ENCODE results near the gene PDE4D. TPM values are rescaled to one million over a fixed set of nuclear protein-coding genes. Genes with fewer than 3 reads are reported as not detected.

The PDE4D gene
- total and polyA plus RNA-seq, 2 of the 4 experiments (the other 2 are of a cell fraction), result 1.4 to 7.9 TPM

DNA sequence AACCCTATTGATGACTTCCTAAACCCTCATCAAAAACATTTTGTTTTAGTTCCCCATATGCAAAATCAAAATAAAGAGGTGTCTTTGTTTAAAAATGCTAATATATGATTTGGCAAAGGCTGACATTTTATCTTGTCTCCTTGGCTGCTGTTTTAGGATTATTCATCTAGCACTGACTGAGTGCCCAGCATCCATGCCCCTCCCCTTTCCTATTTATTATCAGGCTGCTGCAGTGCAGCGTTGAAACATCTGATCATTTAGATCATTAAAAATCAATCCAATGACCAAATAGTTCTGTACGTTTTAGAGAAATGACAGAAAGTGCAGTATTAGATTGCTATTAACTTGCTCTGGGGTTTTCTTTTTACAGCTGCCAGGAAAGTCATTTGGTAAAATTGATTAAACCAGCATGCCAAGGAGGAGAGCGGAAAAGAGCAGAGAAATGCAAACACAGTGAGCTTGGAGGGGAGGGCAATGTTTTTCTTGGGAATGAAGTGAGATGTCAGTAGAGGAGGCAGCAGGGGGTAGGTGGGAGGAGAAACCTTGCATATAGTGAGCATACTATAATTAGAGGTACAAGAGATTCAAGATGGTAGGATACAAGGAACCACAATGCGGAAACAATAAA lies 286.3 kb downstream of the PDE4D start:
- ChIA-PET POLR2A (ENCODE audit: unreplicated experiment) (no interaction called here), CTCF (no interaction called here)
- dilution Hi-C loops (cut with HindIII; ENCODE audit: low sequenced_read_pairs, unreplicated experiment), result no loop called here
- H3K9ac ChIP-seq (ENCODE audit: low read depth, low read length), result no peak overlapping the region
- WGBS, 2 experiments (ENCODE audit: extremely low coverage in 2 of 2, insufficient read length in 1 of 2), result 50% methylated on average over 1 of the region's 4 CpGs; no CpG with 5 or more reads in 1 of the 2 experiments
- no peaks in the 10 kb centered on the region for H3K9me1 ChIP-seq (ENCODE audit: insufficient read depth, low read length)
- H3K36me3 ChIP-seq (ENCODE audit: control insufficient read depth, insufficient read depth, low read length), result no peaks in the 10 kb centered on the region
- no peak overlapping the region for H2BK15ac ChIP-seq (ENCODE audit: low read depth, low read length)
- no peaks in the 10 kb centered on the region for H3K79me1 ChIP-seq (ENCODE audit: low read depth in 1 of 2, low read length in 2 of 2)
- no peak overlapping the region for H3K56ac ChIP-seq (ENCODE audit: extremely low read depth, insufficient read depth, low read length)
- no peak overlapping the region for H3K27ac ChIP-seq (ENCODE audit: insufficient read depth, low read length)
- no peak for TF ChIP-seq MAZ (IDR thresholded peaks at IDR 0.05; ENCODE audit: borderline replicate concordance, low read depth, low read length)
- TF ChIP-seq RAD21 (IDR thresholded peaks at IDR 0.05; ENCODE audit: low read length), result no peak
- TF ChIP-seq, protein P1, sequence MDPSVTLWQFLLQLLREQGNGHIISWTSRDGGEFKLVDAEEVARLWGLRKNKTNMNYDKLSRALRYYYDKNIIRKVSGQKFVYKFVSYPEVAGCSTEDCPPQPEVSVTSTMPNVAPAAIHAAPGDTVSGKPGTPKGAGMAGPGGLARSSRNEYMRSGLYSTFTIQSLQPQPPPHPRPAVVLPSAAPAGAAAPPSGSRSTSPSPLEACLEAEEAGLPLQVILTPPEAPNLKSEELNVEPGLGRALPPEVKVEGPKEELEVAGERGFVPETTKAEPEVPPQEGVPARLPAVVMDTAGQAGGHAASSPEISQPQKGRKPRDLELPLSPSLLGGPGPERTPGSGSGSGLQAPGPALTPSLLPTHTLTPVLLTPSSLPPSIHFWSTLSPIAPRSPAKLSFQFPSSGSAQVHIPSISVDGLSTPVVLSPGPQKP (IDR thresholded peaks at IDR 0.05; ENCODE audit: borderline replicate concordance, low read depth, low read length), result no peak
- no peak for TF ChIP-seq CEBPB (IDR thresholded peaks at IDR 0.05; ENCODE audit: low read depth, low read length)
- TF ChIP-seq NFE2L2 (IDR thresholded peaks at IDR 0.05; ENCODE audit: low read depth, low read length), result no peak
- TF ChIP-seq MAFK (IDR thresholded peaks at IDR 0.05; ENCODE audit: low read depth, low read length), result no peak
- TF ChIP-seq CHD1 (IDR thresholded peaks at IDR 0.05; ENCODE audit: low read depth, low read length), result no peak
- no peak for TF ChIP-seq POLR2A (IDR thresholded peaks at IDR 0.05; ENCODE audit: low read depth, low read length)
- no peak overlapping the region for H4K8ac ChIP-seq (ENCODE audit: low read depth in 2 of 2, low read length in 2 of 2)
- H3K4me3 ChIP-seq (ENCODE audit: insufficient read depth, low read depth, low read length), result no peak overlapping the region
- in situ Hi-C loops (cut with MboI; ENCODE audit: low sequenced_read_pairs), result no loop called here
- H4K5ac ChIP-seq (ENCODE audit: low read depth, low read length), result no peak overlapping the region
- BruUV-seq (replicated peaks), result no TSS peak
- H2AFZ ChIP-seq (replicated peaks; ENCODE audit: low read length, poor library complexity), result no peak overlapping the region
- H3K4ac ChIP-seq (ENCODE audit: low read depth, low read length), result no peak overlapping the region
- no peak overlapping the region for H3K4me2 ChIP-seq (ENCODE audit: low read depth, low read length)
- H4K20me1 ChIP-seq (ENCODE audit: insufficient read depth, low read length), result no peaks in the 10 kb centered on the region
- H3K9me3 ChIP-seq (ENCODE audit: control insufficient read depth, insufficient read depth, low read length), result no peaks in the 10 kb centered on the region
- intact Hi-C loops (cut with micrococcal nuclease), result no loop called here
- no peak overlapping the region for H2BK20ac ChIP-seq (ENCODE audit: low read depth, low read length)
- H3K18ac ChIP-seq (ENCODE audit: low read depth, low read length), result no peak overlapping the region
- no peak overlapping the region for H2BK5ac ChIP-seq (ENCODE audit: low read depth, low read length, poor library complexity, severe bottlenecking)
- H3K14ac ChIP-seq (replicated peaks; ENCODE audit: low read depth, low read length), result no peak overlapping the region
- no peak overlapping the region for H4K91ac ChIP-seq (ENCODE audit: insufficient read depth, low read depth, low read length)
- no peak overlapping the region for H2AK9ac ChIP-seq (replicated peaks; ENCODE audit: low read depth, low read length, poor library complexity)
- H2AK5ac ChIP-seq (ENCODE audit: low read depth, low read length), result no peak overlapping the region
- H3K23ac ChIP-seq (ENCODE audit: low read depth, low read length), result no peak overlapping the region
- DNase-seq (no peak), ATAC-seq (ENCODE audit: low read depth) (no peak)
- H3K27me3 ChIP-seq (ENCODE audit: control insufficient read depth, insufficient read depth, low read length), result peaks cover 4% of the 10 kb centered on the region; the same call in 1 of the 2 replicates
- no peaks in the 10 kb centered on the region for H3K4me1 ChIP-seq (ENCODE audit: control insufficient read depth, insufficient read depth, low read length)
- no peak overlapping the region for H2BK120ac ChIP-seq (ENCODE audit: low read depth, low read length)

Measured in IMR-90 (cell line).